Type B pancreatic cell (in vitro differentiated cells): ENCODE measurements around the gene POU2F2. TPM values are rescaled to one million over a fixed set of nuclear protein-coding genes. Genes with fewer than 3 reads are reported as not detected.

Source experiments
- DNase-seq: peaks from one replicate; pipeline ENCODE4 v3.0.0; 2021; ENCODE audit warnings: mixed read lengths; ENCODE audit not compliant: unreplicated experiment; ENCODE audit errors: extremely low spot score
- H3K27ac Mint-ChIP-seq: 2 replicates; pipeline ENCODE4 v1.8.0; 2021; ENCODE audit warnings: mild to moderate bottlenecking, mixed read lengths
- H3K27me3 Mint-ChIP-seq: 2 replicates; pipeline ENCODE4 v1.8.0; 2021; ENCODE audit warnings: mixed read lengths
- H3K36me3 Mint-ChIP-seq: 2 replicates; pipeline ENCODE4 v1.8.0; 2021; ENCODE audit warnings: mixed read lengths
- H3K4me1 Mint-ChIP-seq: one replicate; pipeline ENCODE4 v1.8.0; 2021; ENCODE audit warnings: mixed read lengths; ENCODE audit not compliant: unreplicated experiment
- H3K4me3 Mint-ChIP-seq: 2 replicates; pipeline ENCODE4 v1.8.0; 2021; ENCODE audit warnings: mild to moderate bottlenecking, mixed read lengths
- H3K9me3 Mint-ChIP-seq: 2 replicates; pipeline ENCODE4 v1.8.0; 2021; ENCODE audit warnings: mixed read lengths
- total RNA-seq: library from RNA; stranded (reverse); gene quantifications from 2 replicates; pipeline ENCODE4 v1.2.1, GENCODE V29; 2021; ENCODE audit warnings: low replicate concordance
- TF ChIP-seq, protein P1 (sequence below): fragments of 200-600 bp; sonication (generic); conservative IDR thresholded peaks from 2 replicates; pipeline ENCODE4 v1.5.0; 2021; ENCODE audit warnings: antibody characterized with exemption, mild to moderate bottlenecking

The POU2F2 gene
- total RNA-seq, 1 donor from 2014 or later: 1.7 TPM

- Mint-ChIP-seq H3K36me3 (no peaks in the 10 kb centered on the region), H3K27me3 (peaks cover 62% of the 10 kb centered on the region), H3K4me1 (peaks cover 18% of the 10 kb centered on the region), H3K4me3 (no peak overlapping the region), H3K27ac (no peak overlapping the region), H3K9me3 (no peaks in the 10 kb centered on the region)
- DNase-seq: no peak
- TF ChIP-seq, protein P1, sequence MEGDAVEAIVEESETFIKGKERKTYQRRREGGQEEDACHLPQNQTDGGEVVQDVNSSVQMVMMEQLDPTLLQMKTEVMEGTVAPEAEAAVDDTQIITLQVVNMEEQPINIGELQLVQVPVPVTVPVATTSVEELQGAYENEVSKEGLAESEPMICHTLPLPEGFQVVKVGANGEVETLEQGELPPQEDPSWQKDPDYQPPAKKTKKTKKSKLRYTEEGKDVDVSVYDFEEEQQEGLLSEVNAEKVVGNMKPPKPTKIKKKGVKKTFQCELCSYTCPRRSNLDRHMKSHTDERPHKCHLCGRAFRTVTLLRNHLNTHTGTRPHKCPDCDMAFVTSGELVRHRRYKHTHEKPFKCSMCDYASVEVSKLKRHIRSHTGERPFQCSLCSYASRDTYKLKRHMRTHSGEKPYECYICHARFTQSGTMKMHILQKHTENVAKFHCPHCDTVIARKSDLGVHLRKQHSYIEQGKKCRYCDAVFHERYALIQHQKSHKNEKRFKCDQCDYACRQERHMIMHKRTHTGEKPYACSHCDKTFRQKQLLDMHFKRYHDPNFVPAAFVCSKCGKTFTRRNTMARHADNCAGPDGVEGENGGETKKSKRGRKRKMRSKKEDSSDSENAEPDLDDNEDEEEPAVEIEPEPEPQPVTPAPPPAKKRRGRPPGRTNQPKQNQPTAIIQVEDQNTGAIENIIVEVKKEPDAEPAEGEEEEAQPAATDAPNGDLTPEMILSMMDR: no peak
These were observed 22.5 kb upstream of the POU2F2 start for GRCh38 chr19:42154471-42155323.

DNA sequence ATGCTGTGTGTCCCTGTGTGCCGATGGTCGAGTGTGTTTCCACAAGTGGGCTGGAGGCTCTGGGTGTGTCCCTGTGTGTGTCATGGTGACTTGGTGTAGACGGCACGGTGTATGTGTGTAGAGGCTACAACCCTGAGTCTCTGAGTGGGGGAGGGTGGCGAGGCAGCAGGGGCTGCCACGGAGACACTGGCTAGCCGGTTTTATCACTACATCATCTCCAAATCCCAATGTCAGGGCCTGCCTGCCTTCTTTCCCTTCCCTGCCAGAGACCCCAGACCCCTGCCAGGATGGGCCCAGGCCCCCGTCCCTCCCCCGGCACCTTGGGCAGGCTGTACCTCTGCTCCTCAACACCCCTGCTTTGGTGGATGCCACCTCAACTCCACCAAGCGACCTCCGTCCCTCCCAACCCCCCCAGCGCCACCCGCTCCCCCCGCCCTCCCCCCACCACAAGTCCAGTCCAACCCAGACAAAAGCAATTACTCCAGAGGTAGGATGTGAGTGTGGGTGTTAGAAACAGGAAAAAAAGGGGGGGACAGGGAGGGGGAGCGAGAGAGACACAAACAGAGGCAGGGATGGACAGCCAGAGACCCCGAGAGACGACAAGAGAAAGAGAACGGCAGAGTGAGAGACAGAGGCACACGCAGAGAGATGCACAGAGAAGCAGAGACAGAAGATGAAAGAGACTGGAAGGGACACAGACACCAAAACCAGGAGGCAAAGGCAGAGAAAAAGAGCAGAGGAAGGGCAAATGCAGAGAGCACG is 21.6 kb upstream of the POU2F2 start:
- TF ChIP-seq, protein P1: no peak
- Mint-ChIP-seq H3K27ac (no peak overlapping the region), H3K9me3 (no peaks in the 10 kb centered on the region), H3K27me3 (peaks cover 64% of the 10 kb centered on the region), H3K36me3 (no peaks in the 10 kb centered on the region), H3K4me3 (no peak overlapping the region), H3K4me1 (peaks cover 24% of the 10 kb centered on the region)
- DNase-seq: no peak

- Mint-ChIP-seq H3K27me3 (peaks cover 63% of the 10 kb centered on the region), H3K4me3 (no peak overlapping the region), H3K36me3 (no peaks in the 10 kb centered on the region), H3K4me1 (peaks cover 24% of the 10 kb centered on the region), H3K9me3 (no peaks in the 10 kb centered on the region), H3K27ac (no peak overlapping the region)
- no peak for DNase-seq
- TF ChIP-seq, protein P1: no peak
These were observed 20.8 kb upstream of the POU2F2 start for GRCh38 chr19:42152910-42153671.

DNA sequence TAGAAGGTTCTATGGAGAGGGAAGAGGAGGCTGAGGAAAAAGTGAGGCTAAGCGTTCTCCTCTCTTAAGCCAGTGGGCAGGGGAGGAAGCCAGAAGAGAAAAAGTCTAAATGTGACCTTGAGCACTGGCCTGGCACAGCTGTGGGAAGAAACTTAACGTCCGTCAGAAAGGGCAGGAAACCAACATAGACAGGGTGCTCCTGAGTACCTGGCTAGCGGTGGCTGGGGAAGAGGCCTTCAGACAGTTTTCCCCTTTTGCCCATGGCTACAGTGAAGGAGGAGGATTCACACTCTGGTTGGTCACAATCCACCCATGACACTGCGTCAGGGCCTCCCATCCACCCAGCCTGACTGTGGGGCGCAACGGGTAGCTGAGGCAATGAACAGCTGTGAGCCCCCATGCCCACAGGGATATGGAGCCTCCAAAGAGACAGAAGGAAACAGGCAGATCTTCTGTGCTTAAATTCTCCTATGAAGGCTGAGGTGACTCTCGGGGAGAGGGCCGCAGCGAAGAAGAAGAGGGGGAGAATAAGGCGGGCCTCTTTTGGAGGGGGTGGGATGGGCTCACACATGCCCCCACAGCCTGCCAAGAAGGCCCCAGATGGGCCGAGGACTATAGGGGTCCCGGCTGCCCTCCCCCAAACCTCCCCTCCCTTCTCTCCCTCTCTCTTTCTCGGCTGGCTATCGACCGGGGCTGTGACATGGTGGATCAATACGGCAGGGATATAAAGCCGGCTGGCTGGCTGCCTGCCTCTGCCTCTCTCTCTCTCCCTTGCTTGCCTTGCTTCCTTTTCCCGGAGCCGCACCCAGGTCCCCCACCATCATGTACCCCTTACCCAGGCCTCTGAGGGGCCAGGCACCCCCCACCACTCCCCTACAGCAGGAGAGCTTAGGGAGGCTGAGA is 19.8 kb upstream of the POU2F2 start:
- H3K9me3 Mint-ChIP-seq: no peaks in the 10 kb centered on the region
- peaks cover 24% of the 10 kb centered on the region for H3K4me1 Mint-ChIP-seq
- TF ChIP-seq, protein P1: no peak
- H3K27ac Mint-ChIP-seq: no peak overlapping the region
- no peak overlapping the region for H3K4me3 Mint-ChIP-seq
- no peak for DNase-seq
- peaks cover 68% of the 10 kb centered on the region for H3K27me3 Mint-ChIP-seq
- no peaks in the 10 kb centered on the region for H3K36me3 Mint-ChIP-seq

DNA sequence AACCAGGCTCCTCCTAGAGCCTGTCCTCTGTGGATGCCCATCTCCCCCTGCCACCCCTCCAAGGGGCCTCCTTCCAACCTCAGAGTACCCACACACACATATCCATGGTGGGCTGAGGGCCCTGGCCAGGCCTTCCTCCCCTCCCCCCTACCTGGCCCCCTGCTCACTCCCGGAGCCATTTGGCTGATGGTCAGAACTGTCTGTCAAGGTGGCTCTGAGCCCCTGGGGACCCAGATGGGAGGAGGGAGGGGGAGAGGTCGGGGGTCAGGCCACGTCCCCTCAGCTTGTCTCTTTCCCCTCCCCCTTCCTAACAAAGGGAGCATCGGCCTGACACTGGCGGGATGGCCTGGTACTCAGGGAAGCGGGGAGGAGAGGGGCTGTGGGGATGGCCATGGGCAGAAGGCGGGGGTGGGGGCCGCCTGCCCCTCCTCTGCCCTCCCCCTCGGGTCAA is 18.7 kb upstream of the POU2F2 start:
- H3K9me3 Mint-ChIP-seq: no peaks in the 10 kb centered on the region
- DNase-seq: no peak
- peaks cover 72% of the 10 kb centered on the region for H3K27me3 Mint-ChIP-seq
- H3K36me3 Mint-ChIP-seq: no peaks in the 10 kb centered on the region
- H3K4me1 Mint-ChIP-seq: peaks cover 24% of the 10 kb centered on the region
- no peak overlapping the region for H3K4me3 Mint-ChIP-seq
- TF ChIP-seq, protein P1: no peak
- no peak overlapping the region for H3K27ac Mint-ChIP-seq
